NCI-H1417 (cell line): ENCODE data around the gene ALG9.
A peak's percentile ranks its signal among the peaks of the same experiment; 100 is the strongest.
"Not testable (repeated sequence)": the region's sequence is repeated elsewhere in the genome, so short reads cannot be mapped to it uniquely, and the experiment has no call there.

Source experiments
- DNase-seq, 3 experiments: peaks; one replicate each; lab custom pipeline; 2025; lab: John Stamatoyannopoulos, UW

The ALG9 gene

GRCh38 chr11:111870886-111871692, at the start of gene ALG9:
TSS of gene ALG9 (minus strand) at chr11:111871581. CDS start at chr11:111871482, 99 bp downstream.
- DNase-seq = peak; percentile 71 to 96 (median 92)

GRCh38 chr11:111920908-111921307, 49.5 kb upstream of the ALG9 start:
- DNase-seq = no peak

- DNase-seq = peak; percentile 88 to 96 (median 95)
Observed at GRCh38 chr11:111918390-111919256, 47.2 kb upstream of the ALG9 start, which contains the start of gene C11orf52. TSS of gene C11orf52 (plus strand) at chr11:111918913. CDS start at chr11:111918973, 60 bp downstream.

GRCh38 chr11:111917788-111918187, 46.4 kb upstream of the ALG9 start:
- no peak for DNase-seq

- no peak for DNase-seq
Observed at GRCh38 chr11:111917312-111917711, 45.9 kb upstream of the ALG9 start.

- DNase-seq = no peak
Observed at GRCh38 chr11:111916768-111917167, 45.4 kb upstream of the ALG9 start.

- no peak for DNase-seq
Observed at GRCh38 chr11:111913997-111914396, 42.6 kb upstream of the ALG9 start.

- no peak for DNase-seq
Observed at GRCh38 chr11:111913031-111913861, 41.9 kb upstream of the ALG9 start.

- DNase-seq = no peak
Observed at GRCh38 chr11:111912535-111912934, 41.2 kb upstream of the ALG9 start, which contains the start of gene HSPB2. TSS of gene HSPB2 (plus strand) at chr11:111912734. CDS start at chr11:111912830, 96 bp downstream.

GRCh38 chr11:111911563-111912401, 40.4 kb upstream of the ALG9 start, which contains the start of gene CRYAB:
TSS of gene CRYAB (minus strand) at chr11:111911770. CDS start at chr11:111911724, 46 bp downstream.
- no peak for DNase-seq

GRCh38 chr11:111910676-111911562, 39.5 kb upstream of the ALG9 start:
- DNase-seq = no peak

- no peak for DNase-seq
Observed at GRCh38 chr11:111909378-111909777, 38.0 kb upstream of the ALG9 start.

- no peak for DNase-seq
Observed at GRCh38 chr11:111908639-111909305, 37.4 kb upstream of the ALG9 start.

GRCh38 chr11:111906680-111907079, 35.3 kb upstream of the ALG9 start:
- no peak for DNase-seq

- DNase-seq = no peak
Observed at GRCh38 chr11:111905411-111905810, 34.0 kb upstream of the ALG9 start.

GRCh38 chr11:111886844-111887243, 15.5 kb upstream of the ALG9 start:
- no peak for DNase-seq

GRCh38 chr11:111886032-111886431, 14.7 kb upstream of the ALG9 start:
- no peak for DNase-seq

- DNase-seq = not testable (repeated sequence)
Observed at GRCh38 chr11:111885053-111885452, 13.7 kb upstream of the ALG9 start.

- DNase-seq = no peak
Observed at GRCh38 chr11:111882202-111882601, 10.8 kb upstream of the ALG9 start.
